B cell (primary cell): ENCODE results near the gene GNB2. TPM values are rescaled to one million over a fixed set of nuclear protein-coding genes. Genes with fewer than 3 reads are reported as not detected.
"Not testable (repeated sequence)": the region's sequence is repeated elsewhere in the genome, so short reads cannot be mapped to it uniquely, and the experiment has no call there.

ENCODE experiments used
- ATAC-seq: fragments of 200-7000 bp; cut with Tn5 transposase; one replicate; pipeline ENCODE4 v1.10.0; 2021; ENCODE audit warnings: low read depth, mild to moderate bottlenecking, moderate number of reproducible peaks, moderate library complexity
- CTCF ChIA-PET: fragments of 350-600 bp; sonication (Branson Sonifier 250); formaldehyde crosslinking; loops from one replicate; lab custom pipeline; 2021; ENCODE audit warnings: antibody characterized with exemption, inconsistent platforms; lab: Charles Lee
- POLR2A ChIA-PET: fragments of 350-600 bp; sonication (Branson Sonifier 250); formaldehyde crosslinking; loops from one replicate; lab custom pipeline; 2021; ENCODE audit warnings: antibody characterized with exemption; lab: Charles Lee
- DNase-seq: peaks from one replicate; pipeline ENCODE4 v3.0.0; 2013
- H2AFZ ChIP-seq: 2 replicates; pipeline ENCODE4 v1.6.1; 2012; ENCODE audit warnings: mild to moderate bottlenecking, low read depth, low read length; ENCODE audit not compliant: insufficient read depth, poor library complexity, severe bottlenecking
- H3K27ac ChIP-seq, 2 donors: 1 replicate in 1 of 2; 2 replicates in 1 of 2; pipeline ENCODE4 v1.5.1; 2012 to 2013; ENCODE audit warnings: low read length in 2 of 2, mild to moderate bottlenecking in 2 of 2, moderate library complexity in 1 of 2
- H3K27me3 ChIP-seq, 4 experiments: fragments of 200-600 bp in 1 of 4; sonication (generic) in 1 of 4; replicated peaks in 1 of 4; 1 replicate in 2 of 4; 2 replicates in 2 of 4; pipeline versions ENCODE4 v1.6.1 to v1.7.0; 2013 to 2016; ENCODE audit warnings: low read length in 3 of 4, mild to moderate bottlenecking in 2 of 4, mixed read lengths in 1 of 4, moderate library complexity in 1 of 4; ENCODE audit not compliant: insufficient read depth in 4 of 4, control insufficient read depth in 3 of 4; ENCODE audit errors: control extremely low read depth in 1 of 4
- H3K36me3 ChIP-seq, 2 experiments: replicated peaks in 1 of 2; 1 replicate in 1 of 2; 2 replicates in 1 of 2; pipeline versions ENCODE4 v1.6.1 to v1.7.1; 2013; ENCODE audit warnings: low read length in 1 of 2; ENCODE audit not compliant: insufficient read depth in 2 of 2, control insufficient read depth in 1 of 2; ENCODE audit errors: control extremely low read depth in 1 of 2, extremely low read depth in 1 of 2
- H3K4me1 ChIP-seq, 2 donors: fragments of 200-600 bp in 1 of 2; sonication (generic) in 1 of 2; 1 replicate in 1 of 2; 2 replicates in 1 of 2; pipeline versions ENCODE4 v1.5.1 to v1.6.1; 2013 to 2017; ENCODE audit warnings: low read length in 2 of 2; ENCODE audit not compliant: control insufficient read depth in 2 of 2, insufficient read depth in 2 of 2
- H3K4me2 ChIP-seq: replicated peaks from 2 replicates; pipeline ENCODE3; 2012; ENCODE audit warnings: mild to moderate bottlenecking, low read depth, low read length; ENCODE audit not compliant: poor library complexity, severe bottlenecking
- H3K4me3 ChIP-seq, 5 experiments: fragments of 200-600 bp in 1 of 5; sonication (generic) in 1 of 5; 1 replicate in 3 of 5; 2 replicates in 2 of 5; pipeline versions ENCODE4 v1.5.1 to v1.7.0; 2011 to 2016; ENCODE audit warnings: low read length in 4 of 5, mild to moderate bottlenecking in 4 of 5, low read depth in 2 of 5, control low read depth in 1 of 5, moderate library complexity in 1 of 5; ENCODE audit not compliant: insufficient read depth in 1 of 5; ENCODE audit errors: control extremely low read depth in 1 of 5, extremely low read depth in 1 of 5
- H3K79me2 ChIP-seq: fragments of 200-600 bp; sonication (generic); one replicate; pipeline ENCODE4 v1.6.0; 2016; ENCODE audit warnings: low read length; ENCODE audit not compliant: control insufficient read depth, insufficient read depth
- H3K9ac ChIP-seq: fragments of 200-600 bp; sonication (generic); 2 replicates; pipeline ENCODE4 v1.6.1; 2017; ENCODE audit warnings: mild to moderate bottlenecking, low read length, moderate library complexity
- H3K9me3 ChIP-seq, 3 donors: one replicate each; pipeline versions ENCODE4 v1.6.1 to v1.7.1; 2013; ENCODE audit warnings: low read length in 2 of 3; ENCODE audit not compliant: control insufficient read depth in 2 of 3, insufficient read depth in 1 of 3; ENCODE audit errors: control extremely low read depth in 1 of 3
- H4K20me1 ChIP-seq: 2 replicates; pipeline ENCODE4 v1.6.0; 2012; ENCODE audit warnings: mild to moderate bottlenecking, low read length; ENCODE audit not compliant: insufficient read depth, control insufficient read depth, poor library complexity, severe bottlenecking
- H3K27ac Mint-ChIP-seq: one replicate; pipeline ENCODE4 v1.8.0; 2021; ENCODE audit warnings: mixed read lengths
- H3K27me3 Mint-ChIP-seq: one replicate; pipeline ENCODE4 v1.8.0; 2021; ENCODE audit warnings: mixed read lengths
- H3K4me1 Mint-ChIP-seq: one replicate; pipeline ENCODE4 v1.8.0; 2021; ENCODE audit warnings: mixed read lengths
- H3K4me3 Mint-ChIP-seq: one replicate; pipeline ENCODE4 v1.8.0; 2021; ENCODE audit warnings: mixed read lengths
- H3K9me3 Mint-ChIP-seq: one replicate; pipeline ENCODE4 v1.8.0; 2022; ENCODE audit warnings: mixed read lengths; ENCODE audit not compliant: insufficient read depth
- CTCF ChIP-seq: fragments of 200-600 bp; IDR thresholded peaks from one replicate; pipeline ENCODE4 v1.8.0; 2022; ENCODE audit warnings: antibody characterized with exemption, mild to moderate bottlenecking
- EZH2 ChIP-seq: IDR thresholded peaks from 2 replicates; pipeline ENCODE4 v1.6.1; 2012; ENCODE audit warnings: borderline replicate concordance, low read depth, mild to moderate bottlenecking, moderate library complexity, low read length; ENCODE audit not compliant: insufficient read depth, poor library complexity, severe bottlenecking
- WGBS: methylation state at CpG from one replicate; pipeline ENCODE4 v1.1.5; 2013; ENCODE audit warnings: missing lambda C conversion rate; ENCODE audit not compliant: insufficient coverage; 5-methylcytosine and 5-hydroxymethylcytosine counted together
- intact Hi-C: fragments of 100-400 bp; cut with micrococcal nuclease; formaldehyde crosslinking; loops from one replicate; pipeline ENCODE4 v1.10.0; 2022
- polyA plus RNA-seq: library from polyadenylated mRNA; depleted of rRNA; stranded (reverse); fragments of >200 nt; gene quantifications from 2 replicates; pipeline ENCODE4 v1.2.3, GENCODE V29; 2012
- total RNA-seq, 2 donors: library from RNA; stranded (reverse); fragments of 120-200 nt in 1 of 2; gene quantifications; 1 replicate in 1 of 2; 2 replicates in 1 of 2; pipeline versions ENCODE4 v1.2.3 to v1.2.4, GENCODE V29; 2013 to 2022

Gene GNB2
- total and polyA plus RNA-seq, 2 donors (not counting 1 experiment from before 2014, with no cell fraction given), result 127 to 221 TPM

DNA sequence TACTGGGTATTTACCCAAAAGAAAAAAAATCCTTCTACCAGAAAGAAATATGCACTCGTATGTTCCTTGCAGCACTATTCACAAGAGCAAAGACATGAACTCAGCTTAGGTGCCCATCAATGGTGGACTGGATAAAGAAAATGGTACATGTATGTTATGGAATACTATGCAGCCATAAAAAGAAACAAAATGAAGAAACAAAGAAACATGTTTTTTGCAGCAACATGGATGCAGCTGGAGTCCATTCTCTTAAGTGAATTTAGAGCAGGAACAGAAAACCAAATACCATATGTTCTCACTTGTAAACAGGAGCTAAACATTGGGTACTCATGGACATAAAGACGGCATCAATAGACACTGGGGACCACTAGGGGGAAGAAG, 5.5 kb upstream of the GNB2 start:
- ChIA-PET CTCF (interaction anchor here (1.2 kb wide), 1 partner anchor 33 kb away, joined by 5 read pairs; no protein-coding TSS in a partner anchor), POLR2A (no interaction called here)
- no peak for DNase-seq
- Mint-ChIP-seq H3K4me3 (no peak overlapping the region), H3K4me1 (no peaks in the 10 kb centered on the region), H3K27me3 (peaks cover 3% of the 10 kb centered on the region), H3K27ac (no peak overlapping the region), H3K9me3 (no peaks in the 10 kb centered on the region)
- no peaks in the 10 kb centered on the region for H3K9me3 ChIP-seq
- no peak overlapping the region for H3K4me2 ChIP-seq
- intact Hi-C loops, result no loop called here
- H3K4me3 ChIP-seq, result no peak overlapping the region
- no peak for ATAC-seq
- no peak overlapping the region for H3K9ac ChIP-seq
- H3K27ac ChIP-seq, result no peak overlapping the region
- no CpG with 5 or more reads among the region's 2 CpGs for WGBS
- H4K20me1 ChIP-seq, result no peaks in the 10 kb centered on the region
- no peak overlapping the region for H2AFZ ChIP-seq
- no peaks in the 10 kb centered on the region for H3K27me3 ChIP-seq
- no peaks in the 10 kb centered on the region for H3K79me2 ChIP-seq
- TF ChIP-seq CTCF, result no peak
- no peak for TF ChIP-seq EZH2
- no peaks in the 10 kb centered on the region for H3K36me3 ChIP-seq
- peaks cover 0 to 5% of the 10 kb centered on the region in 2 donors for H3K4me1 ChIP-seq

DNA sequence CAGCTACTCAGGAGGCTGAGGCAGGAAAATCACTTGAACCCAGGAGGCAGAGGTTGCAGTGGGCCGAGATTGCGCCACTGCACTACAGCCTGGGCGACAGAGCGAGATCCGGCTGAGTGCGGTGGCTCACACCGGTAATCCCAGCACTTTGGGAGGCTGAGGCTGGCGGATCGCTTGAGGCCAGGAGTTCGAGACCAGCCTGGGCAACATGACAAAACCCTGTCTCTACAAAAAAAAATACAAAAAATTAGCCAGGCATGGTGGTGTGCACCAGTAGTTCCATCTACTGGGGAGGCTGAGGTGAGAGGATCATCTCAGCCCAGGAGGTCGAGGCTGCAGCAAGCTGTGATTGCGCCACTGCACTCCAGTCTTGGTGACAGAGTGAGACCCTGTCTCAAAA, 4.4 kb upstream of the GNB2 start:
- H3K4me1 Mint-ChIP-seq, POLR2A ChIA-PET, H3K36me3 ChIP-seq, DNase-seq, H3K9me3 ChIP-seq, H3K9me3 Mint-ChIP-seq, H3K27me3 Mint-ChIP-seq, H2AFZ ChIP-seq, CTCF ChIA-PET, H3K79me2 ChIP-seq, H3K4me2 ChIP-seq, H3K27me3 ChIP-seq, H3K27ac Mint-ChIP-seq, H3K27ac ChIP-seq, ATAC-seq, intact Hi-C loops, H3K4me3 Mint-ChIP-seq, H3K4me1 ChIP-seq, H4K20me1 ChIP-seq, H3K9ac ChIP-seq, H3K4me3 ChIP-seq: not testable (repeated sequence)
- WGBS, result 98% methylated on average over 9 of the region's 12 CpGs
